Measurements from ENCODE around the gene NAXE.

GRCh38 chr1:156578055-156578454 lies 13.5 kb upstream of the NAXE start:
- no peak for TF ChIP-seq REST (IDR thresholded peaks at IDR 0.05; ENCODE audit: low read depth)
- TF ChIP-seq TEAD4 (IDR thresholded peaks at IDR 0.05) = no peak
- TF ChIP-seq EP300 (IDR thresholded peaks at IDR 0.05; ENCODE audit: borderline replicate concordance) = no peak
- no peak for TF ChIP-seq CREB1 (IDR thresholded peaks at IDR 0.05; ENCODE audit: low read depth)
- TF ChIP-seq TCF12 (IDR thresholded peaks at IDR 0.05; ENCODE audit: low read depth) = no peak
- TF ChIP-seq TAF1 (IDR thresholded peaks at IDR 0.05; ENCODE audit: low read depth) = no peak
- TF ChIP-seq RAD21 (IDR thresholded peaks at IDR 0.05; ENCODE audit: low read depth) = no peak
- no peak for TF ChIP-seq FOXM1 (IDR thresholded peaks at IDR 0.05; ENCODE audit: borderline replicate concordance, low read depth)
- TF ChIP-seq, protein P1, sequence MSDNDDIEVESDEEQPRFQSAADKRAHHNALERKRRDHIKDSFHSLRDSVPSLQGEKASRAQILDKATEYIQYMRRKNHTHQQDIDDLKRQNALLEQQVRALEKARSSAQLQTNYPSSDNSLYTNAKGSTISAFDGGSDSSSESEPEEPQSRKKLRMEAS (IDR thresholded peaks at IDR 0.05) = no peak
- TF ChIP-seq ZBTB7A (IDR thresholded peaks at IDR 0.05; ENCODE audit: low read depth) = no peak
- TF ChIP-seq CEBPB (IDR thresholded peaks at IDR 0.05) = no peak
- no peak for TF ChIP-seq NFIC (IDR thresholded peaks at IDR 0.05)
